GM12878 (cell line): ENCODE measurements around the gene TRAPPC3. TPM values are rescaled to one million over a fixed set of nuclear protein-coding genes. Genes with fewer than 3 reads are reported as not detected.

Source experiments
- ATAC-seq: fragments of 200-7000 bp; cut with Tn5 transposase; 3 replicates; pipeline ENCODE4 v1.9.1; 2020; ENCODE audit warnings: mild to moderate bottlenecking, moderate library complexity
- BruUV-seq: library from RNA; stranded (reverse); fragments of 400-500 nt; replicated peaks from 2 replicates; lab custom pipeline; 2021; lab: Mats Ljungman, UMichigan
- CTCF ChIA-PET: fragments of 300-600 bp; sonication (Branson Sonifier 250); formaldehyde crosslinking; extraction: SDS; loops from one replicate; lab custom pipeline; 2021; ENCODE audit warnings: inconsistent platforms; lab: Yijun Ruan, JAX
- POLR2A ChIA-PET: fragments of 350-600 bp; formaldehyde crosslinking; extraction: SDS; loops from one replicate; lab custom pipeline; 2021; ENCODE audit warnings: inconsistent platforms; lab: Charles Lee
- RAD21 ChIA-PET: fragments of 300-600 bp; sonication (Branson Sonifier 250); formaldehyde crosslinking; loops from one replicate; lab custom pipeline; 2023; ENCODE audit warnings: antibody characterized with exemption; ENCODE audit not compliant: unreplicated experiment; lab: Charles Lee
- SMC1A ChIA-PET: fragments of 300-600 bp; sonication (Branson Sonifier 250); formaldehyde crosslinking; loops from one replicate; lab custom pipeline; 2023; ENCODE audit not compliant: unreplicated experiment, uncharacterized antibody; lab: Charles Lee
- DNase-seq: peaks from one replicate; pipeline ENCODE4 v3.0.0-alpha.2; 2011; ENCODE audit warnings: low read depth, low spot score
- FAIRE-seq: peaks from 3 replicates; lab custom pipeline; 2011; peaks lifted over from hg19 to GRCh38; lab: Jason Lieb, UNC
- H2AFZ ChIP-seq: 2 replicates; pipeline ENCODE4 v1.6.0; 2011; ENCODE audit warnings: low read depth, low read length, control low read depth; ENCODE audit not compliant: control insufficient read depth
- H3K27ac ChIP-seq: 2 replicates; pipeline ENCODE4 v1.5.1; 2011; ENCODE audit warnings: control low read depth; ENCODE audit not compliant: control insufficient read depth, insufficient read depth
- H3K27me3 ChIP-seq, 2 experiments: replicated peaks in 1 of 2; 2 replicates each; pipeline versions ENCODE4 v1.6.0 to v1.6.1; 2011; ENCODE audit warnings: low read length in 1 of 2; ENCODE audit not compliant: control insufficient read depth in 2 of 2, insufficient read depth in 2 of 2
- H3K36me3 ChIP-seq, 2 experiments: 2 replicates each; pipeline ENCODE4 v1.5.1; 2011; ENCODE audit warnings: low read length in 1 of 2; ENCODE audit not compliant: control insufficient read depth in 2 of 2, insufficient read depth in 2 of 2
- H3K4me1 ChIP-seq: 2 replicates; pipeline ENCODE4 v1.6.1; 2011; ENCODE audit warnings: mild to moderate bottlenecking, low read length, moderate library complexity, mixed read lengths; ENCODE audit not compliant: control insufficient read depth, insufficient read depth
- H3K4me2 ChIP-seq: 2 replicates; pipeline ENCODE4 v1.6.0; 2011; ENCODE audit warnings: control low read depth; ENCODE audit not compliant: control insufficient read depth, insufficient read depth
- H3K4me3 ChIP-seq: fragments of 200-600 bp; sonication (generic); 2 replicates; pipeline ENCODE4 v1.5.1; 2016
- H3K79me2 ChIP-seq: 2 replicates; pipeline ENCODE4 v1.6.0; 2011; ENCODE audit warnings: low read length; ENCODE audit not compliant: control insufficient read depth, insufficient read depth
- H3K9ac ChIP-seq: 2 replicates; pipeline ENCODE4 v1.8.0; 2011; ENCODE audit warnings: low read length, control low read depth, mixed read lengths; ENCODE audit not compliant: control insufficient read depth, insufficient read depth
- H3K9me3 ChIP-seq: replicated peaks from 3 replicates; pipeline ENCODE4 v1.5.1; 2011; ENCODE audit warnings: mild to moderate bottlenecking, low read length; ENCODE audit not compliant: control insufficient read depth, insufficient read depth
- H4K20me1 ChIP-seq: 2 replicates; pipeline ENCODE4 v1.6.0; 2011; ENCODE audit not compliant: control insufficient read depth, insufficient read depth
- EGR1 ChIP-seq, 2 experiments: IDR thresholded peaks; 1 replicate in 1 of 2; 2 replicates in 1 of 2; pipeline ENCODE4 v1.6.1; 2011 to 2012; ENCODE audit warnings: low read depth in 2 of 2, low read length in 2 of 2, borderline replicate concordance in 1 of 2, mild to moderate bottlenecking in 1 of 2, moderate library complexity in 1 of 2
- KDM1A ChIP-seq: fragments of 200-600 bp; sonication (generic); IDR thresholded peaks from 2 replicates; pipeline ENCODE4 v1.6.1; 2016; ENCODE audit warnings: borderline replicate concordance
- MTA2 ChIP-seq: fragments of 450-650 bp; IDR thresholded peaks from 2 replicates; pipeline ENCODE4 v1.6.1; 2016; ENCODE audit warnings: low read depth, mild to moderate bottlenecking, moderate library complexity
- MXI1 ChIP-seq: fragments of 150-350 bp; IDR thresholded peaks from 2 replicates; pipeline ENCODE4 v1.6.1; 2011; ENCODE audit warnings: low read depth, mild to moderate bottlenecking, inconsistent platforms, low read length, improper control_type of control experiment
- NRF1 ChIP-seq: conservative IDR thresholded peaks from 2 replicates; pipeline ENCODE4 v1.6.1; 2011; ENCODE audit warnings: mild to moderate bottlenecking, low read depth, low read length, improper control_type of control experiment
- SMAD1 ChIP-seq: fragments of 450-650 bp; IDR thresholded peaks from 2 replicates; pipeline ENCODE4 v1.6.1; 2018; ENCODE audit warnings: mild to moderate bottlenecking, low read depth; ENCODE audit not compliant: partially characterized antibody
- TCF3 ChIP-seq: IDR thresholded peaks from 2 replicates; pipeline ENCODE4 v1.6.1; 2012; ENCODE audit warnings: low read depth, mild to moderate bottlenecking, low read length, borderline replicate concordance; ENCODE audit not compliant: insufficient read depth
- ZNF217 ChIP-seq: fragments of 450-650 bp; IDR thresholded peaks from 2 replicates; pipeline ENCODE4 v1.6.1; 2017; ENCODE audit warnings: antibody characterized with exemption, mild to moderate bottlenecking
- WGBS: methylation state at CpG from one replicate; pipeline ENCODE4 v1.1.6; 2016; ENCODE audit warnings: low lambda C conversion rate; ENCODE audit not compliant: insufficient replicate concordance, insufficient coverage; ENCODE audit errors: missing lambda C conversion rate; 5-methylcytosine and 5-hydroxymethylcytosine counted together
- in situ Hi-C: fragments of 300-500 bp; cut with MboI; formaldehyde crosslinking; loops from 9 replicates; pipeline ENCODE4 v1.14.3; 2018; ENCODE audit warnings: mixed read lengths
- intact Hi-C: fragments of 100-400 bp; cut with micrococcal nuclease; formaldehyde crosslinking; loops from one replicate; pipeline ENCODE4 v1.14.2; 2022; ENCODE audit not compliant: unreplicated experiment
- polyA plus RNA-seq, 11 experiments: library from polyadenylated mRNA; depleted of rRNA in 4 of 11; unstranded in 6 of 11; stranded (reverse) in 5 of 11; fragments of >200 nt; fragmentation: Nextera tagmentation in 4 of 11; fragmentation: Illumina TruSeq in 1 of 11; extraction: Ambion mirVana in 4 of 11; extraction: Trizol in 1 of 11; gene quantifications; 1 replicate in 1 of 11; 2 replicates in 10 of 11; pipeline versions ENCODE4 v1.2.1 to v1.2.3, GENCODE V29; 2011 to 2016; ENCODE audit warnings: inconsistent platforms in 2 of 11, missing spikeins in 2 of 11, low read depth in 1 of 11
- total RNA-seq, 4 experiments: library from RNA; depleted of rRNA in 3 of 4; stranded (reverse); fragments of >200 nt in 3 of 4; fragmentation: Illumina TruSeq in 1 of 4; extraction: Trizol in 1 of 4; gene quantifications; 2 replicates each; pipeline versions ENCODE4 v1.2.1 to v1.2.3, GENCODE V29; 2013 to 2021

The TRAPPC3 gene
- total and polyA plus RNA-seq, 10 of the 15 experiments (the other 5 are each of a cell fraction or from before 2014, with no cell fraction given), result 14.7 to 122 (median 70.5) TPM

GRCh38 chr1:36149973-36150295, 648 bp upstream of the TRAPPC3 start (continued):
- TF ChIP-seq TCF3 (no peak), MTA2 (0 out of 2 replicates have a peak, but pooled peaks have one; percentile 8), MXI1 (no peak), SMAD1 (no peak), NRF1 (no peak)

DNA sequence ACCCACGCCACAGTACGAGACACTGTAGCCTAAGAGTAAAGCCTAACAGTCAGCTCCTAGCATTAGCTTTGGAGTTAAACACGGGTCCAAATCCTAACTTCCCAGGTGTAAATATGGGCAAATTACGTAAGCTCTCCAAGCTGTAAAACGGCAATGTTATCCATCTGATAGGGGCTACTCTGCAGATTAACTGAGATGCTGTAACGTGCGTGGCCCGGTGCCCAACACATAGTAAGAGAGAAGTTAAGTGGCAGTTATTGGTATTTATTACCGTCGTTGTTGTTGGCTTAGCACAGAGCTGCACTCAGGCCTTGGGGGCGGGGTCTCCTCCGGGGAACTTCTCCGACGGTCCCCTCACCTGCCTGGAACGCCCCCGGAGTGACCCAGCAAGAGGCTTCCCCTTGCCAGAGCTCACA, 457 bp downstream of the TRAPPC3 start:
- H3K4me1 ChIP-seq, result peaks cover 34% of the 10 kb centered on the region
- H3K36me3 ChIP-seq, result no peaks in the 10 kb centered on the region
- DNase-seq (no peak), FAIRE-seq (no peak), ATAC-seq (no peak)
- TSS peak; percentile 86 for BruUV-seq
- intact Hi-C loops (loop anchor here (1.0 to 2.0 kb wide), 4 partner anchors 39 to 272 kb away; partner anchors contain the start of gene THRAP3), in situ Hi-C loops (no loop called here)
- peaks cover 23% of the 10 kb centered on the region for H3K79me2 ChIP-seq
- TF ChIP-seq KDM1A (no peak), EGR1 (IDR thresholded peaks at IDR 0.05; ENCODE audit: borderline replicate concordance in 1 of 2, low read depth in 2 of 2, low read length in 2 of 2) (peak in 1 of 2 experiments; percentile 56; a peak in 1 of 3 replicates), ZNF217 (peak; percentile 60; the same call in 1 of the 2 replicates)
- H3K27ac ChIP-seq, result peak overlapping the region; percentile 75
- no peaks in the 10 kb centered on the region for H4K20me1 ChIP-seq
- POLR2A ChIA-PET, result interaction anchor here (0.6 to 4.0 kb wide), 16 partner anchors 13 to 249 kb away, joined by 3 to 86 read pairs (median 5); partner anchors contain the start of genes LSM10, STK40 and THRAP3
- peak overlapping the region; percentile 86 for H3K4me3 ChIP-seq
- RAD21 ChIA-PET, result interaction anchor here (1.1 to 5.5 kb wide), 18 partner anchors 9 to 302 kb away, joined by 3 to 147 read pairs (median 10); partner anchors contain the start of genes OSCP1, SH3D21 and THRAP3
- WGBS, result 2% methylated on average over 16 of the region's 16 CpGs
- no peaks in the 10 kb centered on the region for H3K27me3 ChIP-seq
- peak overlapping the region; percentile 77 for H2AFZ ChIP-seq
- peak overlapping the region; percentile 77 for H3K4me2 ChIP-seq
- CTCF ChIA-PET, result interaction anchor here (0.6 to 10.2 kb wide), 29 partner anchors 9 to 302 kb away, joined by 3 to 262 read pairs (median 10); partner anchors contain the start of genes EVA1B, LSM10, SH3D21 and THRAP3
- H3K9ac ChIP-seq, result peak overlapping the region; percentile 72
- SMC1A ChIA-PET, result interaction anchor here (1.0 to 5.9 kb wide), 20 partner anchors 14 to 273 kb away, joined by 3 to 135 read pairs (median 8); partner anchors contain the start of genes LSM10, SH3D21 and THRAP3
- H3K9me3 ChIP-seq, result no peaks in the 10 kb centered on the region
